PC-9 (cell line): Measurements from ENCODE around the gene RNF144A. TPM values are rescaled to one million over a fixed set of nuclear protein-coding genes. Genes with fewer than 3 reads are reported as not detected.

Source experiments
- BruUV-seq: library from RNA; stranded (reverse); fragments of 400-500 nt; replicated peaks from 2 replicates; lab custom pipeline; 2021; lab: Mats Ljungman, UMichigan
- CTCF ChIA-PET: fragments of 300-600 bp; sonication (Branson Sonifier 250); formaldehyde crosslinking; loops from one replicate; lab custom pipeline; 2022; ENCODE audit warnings: antibody characterized with exemption; lab: Charles Lee
- POLR2A ChIA-PET: fragments of 300-600 bp; sonication (Branson Sonifier 250); formaldehyde crosslinking; loops from one replicate; lab custom pipeline; 2022; ENCODE audit warnings: antibody characterized with exemption; ENCODE audit not compliant: unreplicated experiment; lab: Charles Lee
- DNase-seq, 2 experiments: peaks; one replicate each; pipeline versions ENCODE4 v3.0.0 to v3.0.0-alpha.2; 2015 to 2022; ENCODE audit warnings: mixed read lengths in 1 of 2
- H2AFZ ChIP-seq: fragments of 200-600 bp; sonication (generic); 2 replicates; pipeline ENCODE4 v1.8.1; 2017; ENCODE audit warnings: antibody characterized with exemption
- H3F3A ChIP-seq: fragments of 200-600 bp; sonication (generic); 2 replicates; pipeline ENCODE4 v1.8.1; 2017; ENCODE audit warnings: antibody characterized with exemption, mild to moderate bottlenecking, low read depth; ENCODE audit not compliant: insufficient read depth
- H3K27ac ChIP-seq: fragments of 200-600 bp; sonication (generic); 2 replicates; pipeline ENCODE4 v1.6.1; 2016; ENCODE audit warnings: mixed run types
- H3K27me3 ChIP-seq: fragments of 200-600 bp; sonication (generic); 2 replicates; pipeline ENCODE4 v1.6.1; 2016; ENCODE audit warnings: low read depth, mixed run types; ENCODE audit not compliant: insufficient read depth
- H3K36me3 ChIP-seq: fragments of 200-600 bp; sonication (generic); 2 replicates; pipeline ENCODE4 v1.6.1; 2016; ENCODE audit warnings: low read depth, mixed run types
- H3K4me1 ChIP-seq: fragments of 200-600 bp; sonication (generic); replicated peaks from 2 replicates; pipeline ENCODE4 v1.6.1; 2016; ENCODE audit warnings: mixed run types; ENCODE audit not compliant: insufficient read depth
- H3K4me2 ChIP-seq: fragments of 200-600 bp; sonication (generic); 2 replicates; pipeline ENCODE4 v1.6.1; 2017; ENCODE audit warnings: mixed run types
- H3K4me3 ChIP-seq: fragments of 200-600 bp; sonication (generic); 2 replicates; pipeline ENCODE4 v1.6.1; 2016; ENCODE audit warnings: mixed run types
- H3K79me2 ChIP-seq: fragments of 200-600 bp; sonication (generic); 2 replicates; pipeline ENCODE4 v1.6.1; 2017; ENCODE audit warnings: low read depth, mixed run types
- H3K9me2 ChIP-seq: fragments of 200-600 bp; sonication (generic); 2 replicates; pipeline ENCODE4 v1.8.1; 2017; ENCODE audit warnings: mild to moderate bottlenecking; ENCODE audit not compliant: insufficient read depth
- H3K9me3 ChIP-seq: fragments of 200-600 bp; sonication (generic); 2 replicates; pipeline ENCODE4 v1.8.1; 2016; ENCODE audit warnings: low read depth; ENCODE audit not compliant: insufficient read depth
- H4K20me1 ChIP-seq: fragments of 200-600 bp; sonication (generic); 2 replicates; pipeline ENCODE4 v1.8.1; 2017; ENCODE audit not compliant: insufficient read depth
- CTCF ChIP-seq: fragments of 200-600 bp; sonication (generic); conservative IDR thresholded peaks from 2 replicates; pipeline ENCODE4 v1.6.1; 2017; ENCODE audit warnings: mixed run types, antibody characterized with exemption, mild to moderate bottlenecking, moderate library complexity
- EZH2 ChIP-seq: fragments of 200-600 bp; sonication (generic); IDR thresholded peaks from 2 replicates; pipeline ENCODE4 v1.8.0; 2017; ENCODE audit warnings: antibody characterized with exemption, low read depth
- intact Hi-C: fragments of 100-400 bp; cut with micrococcal nuclease; formaldehyde crosslinking; loops from one replicate; pipeline ENCODE4 v1.10.0; 2022; ENCODE audit not compliant: unreplicated experiment
- total RNA-seq: library from RNA; stranded (reverse); gene quantifications from 2 replicates; pipeline ENCODE4 v1.2.3, GENCODE V29; 2021

RNF144A gene
- total RNA-seq, 1 experiment from 2014 or later: 0.94 TPM

- no TSS peak for BruUV-seq
- no peak for TF ChIP-seq EZH2
- TF ChIP-seq CTCF: no peak
- intact Hi-C loops: no loop called here
Observed at GRCh38 chr2:6905668-6906067, 11.5 kb upstream of the RNF144A start.

GRCh38 chr2:6906165-6906741, 11.0 kb upstream of the RNF144A start:
- Histone ChIP-seq H3K27ac (no peak overlapping the region), H4K20me1 (no peaks in the 10 kb centered on the region), H3K4me1 (no peaks in the 10 kb centered on the region), H3K4me3 (no peak overlapping the region), H3K36me3 (no peaks in the 10 kb centered on the region), H2AFZ (no peak overlapping the region), H3K9me3 (no peaks in the 10 kb centered on the region), H3F3A (no peaks in the 10 kb centered on the region), H3K4me2 (no peak overlapping the region), H3K9me2 (no peaks in the 10 kb centered on the region), H3K27me3 (peaks cover 59% of the 10 kb centered on the region), H3K79me2 (no peaks in the 10 kb centered on the region)
- no peak for TF ChIP-seq EZH2
- TF ChIP-seq CTCF: no peak
- POLR2A ChIA-PET: no interaction called here
- intact Hi-C loops: no loop called here
- CTCF ChIA-PET: no interaction called here
- BruUV-seq: no TSS peak
- DNase-seq: no peak

More at GRCh38 chr2:6905668-6906067, 11.5 kb upstream of the RNF144A start:
- Histone ChIP-seq H3K36me3 (no peaks in the 10 kb centered on the region), H3K27ac (no peak overlapping the region), H3K27me3 (peaks cover 59% of the 10 kb centered on the region), H3F3A (no peaks in the 10 kb centered on the region), H3K79me2 (no peaks in the 10 kb centered on the region), H3K4me3 (no peak overlapping the region), H2AFZ (no peak overlapping the region), H3K9me3 (no peaks in the 10 kb centered on the region), H3K4me2 (no peak overlapping the region), H3K9me2 (no peaks in the 10 kb centered on the region), H4K20me1 (no peaks in the 10 kb centered on the region), H3K4me1 (no peaks in the 10 kb centered on the region)
- ChIA-PET POLR2A (no interaction called here), CTCF (no interaction called here)
- no peak for DNase-seq

- intact Hi-C loops: no loop called here
Observed at GRCh38 chr2:6908291-6908690, 8.9 kb upstream of the RNF144A start.

More at GRCh38 chr2:6908291-6908690, 8.9 kb upstream of the RNF144A start:
- H3K9me2 ChIP-seq: no peaks in the 10 kb centered on the region
- peaks cover 46% of the 10 kb centered on the region for H3K27me3 ChIP-seq
- no TSS peak for BruUV-seq
- H4K20me1 ChIP-seq: no peaks in the 10 kb centered on the region
- H3K4me3 ChIP-seq: no peak overlapping the region
- no peaks in the 10 kb centered on the region for H3K36me3 ChIP-seq
- H3K4me2 ChIP-seq: no peak overlapping the region
- no peak for DNase-seq
- H2AFZ ChIP-seq: no peak overlapping the region
- H3K79me2 ChIP-seq: no peaks in the 10 kb centered on the region
- H3K9me3 ChIP-seq: no peaks in the 10 kb centered on the region
- H3K4me1 ChIP-seq: no peaks in the 10 kb centered on the region
- TF ChIP-seq EZH2 (no peak), CTCF (no peak)
- ChIA-PET CTCF (no interaction called here), POLR2A (no interaction called here)
- no peaks in the 10 kb centered on the region for H3F3A ChIP-seq
- H3K27ac ChIP-seq: no peak overlapping the region
